Endothelial cell of umbilical vein (primary cell): Measurements from ENCODE around the gene SDCBP2. TPM values are rescaled to one million over a fixed set of nuclear protein-coding genes. Genes with fewer than 3 reads are reported as not detected.

Experiments
- BruUV-seq: library from RNA; stranded (reverse); fragments of 400-500 nt; replicated peaks from 2 replicates; lab custom pipeline; 2021; lab: Mats Ljungman, UMichigan
- CTCF ChIA-PET: fragments of 300-600, 350-600 bp; sonication (Branson Sonifier 250); formaldehyde crosslinking; loops from one replicate; lab custom pipeline; 2021; ENCODE audit warnings: antibody characterized with exemption, inconsistent platforms; lab: Charles Lee
- POLR2A ChIA-PET: fragments of 300-600, 350-600 bp; sonication (Branson Sonifier 250); formaldehyde crosslinking; loops from one replicate; lab custom pipeline; 2021; ENCODE audit warnings: antibody characterized with exemption, inconsistent platforms; lab: Charles Lee
- DNase-seq: peaks from one replicate; pipeline ENCODE4 v3.0.0-alpha.2; 2011; ENCODE audit warnings: low read depth, low spot score
- FAIRE-seq: peaks from 2 replicates; lab custom pipeline; 2011; peaks lifted over from hg19 to GRCh38; lab: Jason Lieb, UNC
- H2AFZ ChIP-seq: 2 replicates; pipeline ENCODE4 v1.6.0; 2012; ENCODE audit warnings: low read depth, low read length, control low read depth, inconsistent platforms
- H3K27ac ChIP-seq: 2 replicates; pipeline ENCODE4 v1.5.1; 2011; ENCODE audit warnings: low read depth, mild to moderate bottlenecking, control low read depth, low read length, moderate library complexity; ENCODE audit not compliant: insufficient read depth
- H3K27me3 ChIP-seq, 2 experiments: 2 replicates each; pipeline versions ENCODE4 v1.6.0 to v1.6.1; 2011; ENCODE audit warnings: low read length in 2 of 2, mixed read lengths in 1 of 2; ENCODE audit not compliant: control insufficient read depth in 2 of 2, insufficient read depth in 2 of 2
- H3K36me3 ChIP-seq, 2 experiments: 2 replicates in 1 of 2; 3 replicates in 1 of 2; pipeline ENCODE4 v1.5.1; 2011; ENCODE audit warnings: low read length in 2 of 2, mild to moderate bottlenecking in 1 of 2, moderate library complexity in 1 of 2; ENCODE audit not compliant: control insufficient read depth in 2 of 2, insufficient read depth in 2 of 2; ENCODE audit errors: extremely low read depth in 1 of 2
- H3K4me1 ChIP-seq: 3 replicates; pipeline ENCODE4 v1.5.1; 2011; ENCODE audit warnings: mild to moderate bottlenecking, low read length; ENCODE audit not compliant: control insufficient read depth, insufficient read depth; ENCODE audit errors: extremely low read depth
- H3K4me2 ChIP-seq: 2 replicates; pipeline ENCODE4 v1.6.1; 2011; ENCODE audit warnings: low read length, control low read depth, mixed read lengths; ENCODE audit not compliant: insufficient read depth
- H3K4me3 ChIP-seq, 3 experiments: fragments of 200-600 bp in 1 of 3; sonication (generic), shearing (Covaris generic) in 1 of 3; replicated peaks in 1 of 3; 2 replicates each; pipeline ENCODE4 v1.5.1; 2011 to 2016; ENCODE audit warnings: control low read depth in 3 of 3, low read length in 3 of 3, mild to moderate bottlenecking in 2 of 3, inconsistent platforms in 1 of 3, low read depth in 1 of 3, moderate library complexity in 1 of 3; ENCODE audit not compliant: insufficient read depth in 1 of 3
- H3K79me2 ChIP-seq: 2 replicates; pipeline ENCODE4 v1.6.0; 2012; ENCODE audit warnings: low read length, inconsistent platforms; ENCODE audit not compliant: control insufficient read depth, insufficient read depth
- H3K9ac ChIP-seq: replicated peaks from 2 replicates; pipeline ENCODE3; 2011; ENCODE audit warnings: low read length, control low read depth; ENCODE audit not compliant: insufficient read depth; ENCODE audit errors: extremely low read depth
- H3K9me1 ChIP-seq: replicated peaks from 3 replicates; pipeline ENCODE4 v1.6.0; 2011; ENCODE audit warnings: mild to moderate bottlenecking, low read length; ENCODE audit not compliant: control insufficient read depth, insufficient read depth; ENCODE audit errors: extremely low read depth
- H3K9me3 ChIP-seq: replicated peaks from 2 replicates; pipeline ENCODE4 v1.5.1; 2012; ENCODE audit warnings: low read length, inconsistent platforms; ENCODE audit not compliant: control insufficient read depth, insufficient read depth
- H4K20me1 ChIP-seq: replicated peaks from 2 replicates; pipeline ENCODE3; 2011; ENCODE audit warnings: mild to moderate bottlenecking, low read length; ENCODE audit not compliant: control insufficient read depth, insufficient read depth; ENCODE audit errors: extremely low read depth
- CTCF ChIP-seq, 2 donors: IDR thresholded peaks; 1 replicate in 1 of 2; 2 replicates in 1 of 2; pipeline ENCODE4 v1.5.1; 2011; ENCODE audit warnings: low read length in 2 of 2, mild to moderate bottlenecking in 2 of 2, moderate library complexity in 2 of 2, control low read depth in 1 of 2, inconsistent platforms in 1 of 2, low read depth in 1 of 2; ENCODE audit not compliant: insufficient read depth in 1 of 2; ENCODE audit errors: extremely low read depth in 1 of 2
- EZH2 ChIP-seq: IDR thresholded peaks from 2 replicates; pipeline ENCODE4 v1.6.1; 2012; ENCODE audit warnings: borderline replicate concordance, low read depth, mild to moderate bottlenecking, moderate library complexity, low read length, inconsistent platforms; ENCODE audit not compliant: severe bottlenecking
- JUN ChIP-seq: IDR thresholded peaks from 2 replicates; pipeline ENCODE4 v1.6.1; 2011; ENCODE audit warnings: borderline replicate concordance, low read depth; ENCODE audit not compliant: insufficient read length, insufficient read depth
- MYC ChIP-seq: IDR thresholded peaks from one replicate; pipeline ENCODE4 v1.6.1; 2011; ENCODE audit warnings: mild to moderate bottlenecking, low read depth, low read length
- POLR2A ChIP-seq: IDR thresholded peaks from 2 replicates; pipeline ENCODE4 v1.6.1; 2012; ENCODE audit warnings: low read depth, mild to moderate bottlenecking, control low read depth, low read length
- POLR2AphosphoS5 ChIP-seq: IDR thresholded peaks from 2 replicates; pipeline ENCODE4 v1.6.1; 2012; ENCODE audit warnings: low read depth, mild to moderate bottlenecking, control low read depth, low read length, moderate library complexity; ENCODE audit not compliant: insufficient read depth
- dilution Hi-C: fragments of 300-500 bp; cut with MboI; formaldehyde crosslinking; loops from one replicate; pipeline ENCODE4 v1.15.0; 2019; ENCODE audit warnings: low sequenced_read_pairs; ENCODE audit not compliant: extremely low pct_ligation_motif_present
- intact Hi-C: fragments of 100-400 bp; cut with micrococcal nuclease; formaldehyde crosslinking; loops from one replicate; pipeline ENCODE4 v1.10.0; 2022
- polyA plus RNA-seq, 4 experiments: library from polyadenylated mRNA; depleted of rRNA in 3 of 4; stranded (reverse) in 3 of 4; unstranded in 1 of 4; fragments of >200 nt; gene quantifications; 2 replicates each; pipeline versions ENCODE4 v1.2.1 to v1.2.3, GENCODE V29; 2011 to 2012; ENCODE audit warnings: missing spikeins in 1 of 4
- total RNA-seq: library from RNA; stranded (reverse); gene quantifications from 2 replicates; pipeline ENCODE4 v1.2.3, GENCODE V29; 2021
- TF ChIP-seq, protein P1 (sequence below): IDR thresholded peaks from 2 replicates; pipeline ENCODE4 v1.6.1; 2011; ENCODE audit not compliant: insufficient read depth, insufficient read length

SDCBP2 gene
- total and polyA plus RNA-seq, 2 donors (not counting 3 experiments of a cell fraction or from before 2014, with no cell fraction given), result 6.9 to 9.0 TPM

- H4K20me1 ChIP-seq, result no peaks in the 10 kb centered on the region
- ChIA-PET POLR2A (interaction anchor here (0.5 kb wide), 1 partner anchor 61 kb away, joined by 7 read pairs; no protein-coding TSS in a partner anchor), CTCF (interaction anchor here (2.4 kb wide), 1 partner anchor 12 kb away, joined by 5 read pairs; no protein-coding TSS in a partner anchor)
- H3K9me3 ChIP-seq, result no peaks in the 10 kb centered on the region
- H3K27ac ChIP-seq, result peak overlapping the region; percentile 35
- peaks cover 28% of the 10 kb centered on the region for H3K79me2 ChIP-seq
- H3K4me3 ChIP-seq, result no peak overlapping the region
- DNase-seq (no peak), FAIRE-seq (peak; percentile 15)
- no peaks in the 10 kb centered on the region for H3K9me1 ChIP-seq
- peaks cover 63% of the 10 kb centered on the region for H3K4me1 ChIP-seq
- H3K4me2 ChIP-seq, result no peak overlapping the region
- no peaks in the 10 kb centered on the region for H3K27me3 ChIP-seq
- BruUV-seq, result no TSS peak
- no peak for TF ChIP-seq POLR2A
- TF ChIP-seq EZH2, result no peak
- TF ChIP-seq POLR2AphosphoS5, result no peak
- no peak for TF ChIP-seq CTCF (IDR thresholded peaks at IDR 0.05; ENCODE audit: extremely low read depth in 1 of 2, insufficient read depth in 1 of 2, low read depth in 1 of 2, low read length in 2 of 2)
- TF ChIP-seq, protein P1, sequence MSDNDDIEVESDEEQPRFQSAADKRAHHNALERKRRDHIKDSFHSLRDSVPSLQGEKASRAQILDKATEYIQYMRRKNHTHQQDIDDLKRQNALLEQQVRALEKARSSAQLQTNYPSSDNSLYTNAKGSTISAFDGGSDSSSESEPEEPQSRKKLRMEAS, result no peak
- TF ChIP-seq JUN, result no peak
- TF ChIP-seq MYC, result no peak
- dilution Hi-C loops, result no loop called here
- no peak overlapping the region for H2AFZ ChIP-seq
- no peaks in the 10 kb centered on the region for H3K36me3 ChIP-seq
- H3K9ac ChIP-seq, result no peak overlapping the region
- intact Hi-C loops, result no loop called here
These were observed 1.3 kb upstream of the SDCBP2 start for GRCh38 chr20:1330075-1330830.
